ENCODE results near the gene KCNN1.
A peak's percentile ranks its signal among the peaks of the same experiment; 100 is the strongest.
"Not testable (repeated sequence)": the region's sequence is repeated elsewhere in the genome, so short reads cannot be mapped to it uniquely, and the experiment has no call there.

Gene KCNN1

GRCh38 chr19:18029617-18030338 lies 62.9 kb downstream of the KCNN1 start:
- DNase-seq (ENCODE audit: low read depth) = no peak

- DNase-seq (ENCODE audit: low read depth) = not testable (repeated sequence)
Measured at GRCh38 chr19:18031401-18031800, 64.5 kb downstream of the KCNN1 start.

- not testable (repeated sequence) for DNase-seq (ENCODE audit: low read depth)
Measured at GRCh38 chr19:18032102-18032501, 65.2 kb downstream of the KCNN1 start.

- DNase-seq (ENCODE audit: low read depth) = no peak
Measured at GRCh38 chr19:18041054-18041453, 74.1 kb downstream of the KCNN1 start.

GRCh38 chr19:18043676-18044075 lies 76.8 kb downstream of the KCNN1 start:
- DNase-seq (ENCODE audit: low read depth) = no peak

GRCh38 chr19:18044825-18045304 lies 78.0 kb downstream of the KCNN1 start:
- DNase-seq (ENCODE audit: low read depth) = peak; percentile 42

- DNase-seq (ENCODE audit: low read depth) = no peak
Measured at GRCh38 chr19:18045307-18046050, 78.6 kb downstream of the KCNN1 start.

- DNase-seq (ENCODE audit: low read depth) = no peak
Measured at GRCh38 chr19:18046059-18046718, 79.3 kb downstream of the KCNN1 start.

- DNase-seq (ENCODE audit: low read depth) = no peak
Measured at GRCh38 chr19:18049385-18049784, 82.5 kb downstream of the KCNN1 start.

All from stimulated activated CD8-positive, alpha-beta memory T cell treated with anti-CD3 and anti-CD28 coated beads, Interleukin-15, amount 100 ng/mL, for 24 hours (primary cell).